Measurements from ENCODE around the gene STOM. TPM values are rescaled to one million over a fixed set of nuclear protein-coding genes. Genes with fewer than 3 reads are reported as not detected.

Gene STOM
- total RNA-seq, 1 experiment from 2014 or later = 51.8 TPM

GRCh38 chr9:121289026-121289771, 80.9 kb downstream of the STOM start:
- Histone ChIP-seq H3K4me3 (ENCODE audit: insufficient read depth, low read depth, low read length) (no peak overlapping the region), H3K27me3 (ENCODE audit: control insufficient read depth, insufficient read depth, low read length) (peaks cover 38% of the 10 kb centered on the region), H3K36me3 (replicated peaks; ENCODE audit: control insufficient read depth, insufficient read depth, low read length) (no peaks in the 10 kb centered on the region)
- DNase-seq = peak; percentile 78

Other genes starting within 250 kb of the STOM start
- gene RAB14, start 168.4 kb downstream of the STOM start, total RNA-seq (2014; rRNA removed; shearing (Covaris generic)) = 19.5 and 22.1 TPM in 2 replicates
- 73.0 and 78.5 TPM in 2 replicates for gene GSN, start 102.1 kb downstream of the STOM start, total RNA-seq (2014; rRNA removed; shearing (Covaris generic))
- not detected in 2 replicates for gene GGTA1, start 129.6 kb upstream of the STOM start, total RNA-seq (2014; rRNA removed; shearing (Covaris generic))

All from H7 (cell line).